ENCODE data around the gene C1QTNF6. TPM values are rescaled to one million over a fixed set of nuclear protein-coding genes. Genes with fewer than 3 reads are reported as not detected.

Gene C1QTNF6
- total RNA-seq, result 5.2 and 15.8 TPM in 2 replicates

DNA sequence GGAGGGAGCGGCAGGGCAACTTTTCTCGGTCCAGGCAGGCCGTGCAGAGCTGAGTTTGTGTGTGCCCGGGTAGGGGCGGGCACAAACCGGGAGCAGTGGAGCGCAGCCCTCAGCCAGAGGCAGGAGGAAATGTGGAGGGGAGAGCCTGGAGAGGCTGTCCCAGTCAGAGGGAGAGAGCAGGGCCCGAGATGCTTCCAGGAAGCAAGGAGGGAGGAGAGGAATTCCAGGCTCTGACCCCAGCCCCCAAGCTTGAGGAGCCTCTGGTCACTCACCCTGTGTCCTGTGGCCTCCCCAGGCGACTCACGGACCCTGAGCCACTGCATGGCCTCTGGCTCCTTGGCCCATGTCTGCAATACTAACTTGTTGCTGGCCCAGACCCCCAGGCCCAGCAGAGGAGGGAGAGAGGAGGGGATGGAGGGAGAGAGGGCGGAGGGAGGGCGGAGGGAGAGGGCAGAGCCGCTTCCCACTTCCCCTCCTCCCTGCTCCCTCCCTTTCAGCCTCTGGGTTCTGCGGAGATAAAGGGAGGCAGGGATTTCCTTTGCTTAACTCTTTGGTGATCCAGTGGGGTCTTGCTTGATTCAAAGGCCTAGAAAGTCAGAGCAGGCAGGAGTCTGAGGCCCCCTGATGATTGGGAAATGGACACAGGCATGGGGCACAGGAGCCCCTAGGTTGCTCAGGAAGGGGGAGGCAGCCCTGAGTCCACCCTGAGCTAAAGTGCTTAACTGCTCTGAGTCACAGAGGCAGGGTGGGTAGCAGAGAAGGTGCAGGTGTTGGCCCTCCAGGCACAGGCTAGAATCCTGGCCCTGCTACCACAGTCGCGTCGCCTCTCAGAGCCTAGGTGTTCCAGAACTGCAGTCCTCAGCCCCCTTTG, at the start of gene C1QTNF6:
C1QTNF6 (minus strand) TSS at position 357 of the 871 bp plus-strand sequence; CDS start at position 323, 34 bp downstream.

DNA sequence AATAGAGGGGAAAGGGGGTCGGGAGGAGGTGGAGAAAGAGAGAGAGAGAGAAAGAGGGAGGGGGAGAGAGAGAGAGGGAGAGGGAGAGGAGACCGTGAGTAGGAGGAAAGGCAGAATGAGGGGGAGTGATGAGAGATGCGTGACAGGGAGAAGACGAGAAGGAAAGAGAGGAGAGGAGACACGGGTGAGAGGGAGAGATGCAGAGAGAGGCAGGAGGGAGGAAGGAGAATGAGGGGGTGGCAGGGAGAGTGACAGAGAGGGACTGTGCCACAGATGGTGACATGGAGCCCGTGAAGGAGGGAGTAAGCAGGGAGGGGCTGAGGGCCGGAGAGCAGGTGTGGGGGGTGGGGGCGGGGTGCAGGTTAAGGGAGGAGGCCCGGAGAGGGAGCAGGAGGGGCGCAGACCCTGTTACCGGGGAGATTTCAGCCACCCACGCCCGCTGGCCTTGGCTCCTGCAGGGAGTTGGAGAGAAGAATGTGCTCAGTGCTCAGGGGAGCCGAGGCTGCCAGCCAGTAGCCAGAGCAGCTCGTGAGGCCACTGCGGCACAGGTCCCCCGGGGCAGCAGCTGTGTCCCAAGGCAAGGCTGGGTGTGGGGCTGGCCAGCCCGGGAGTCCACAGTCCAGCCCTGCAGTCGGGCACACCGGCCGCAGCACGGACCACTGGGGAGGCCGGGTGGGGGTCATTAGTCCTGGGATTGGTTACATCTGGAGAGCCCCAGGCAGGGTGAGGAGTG, 24.3 kb upstream of the C1QTNF6 start, which contains the start of gene SSTR3:
SSTR3 (minus strand) TSS at position 304 of the 733 bp plus-strand sequence. CDS start 4,674 bp downstream, outside the sequence.

Other genes starting within 250 kb of the C1QTNF6 start
- 41.9 and 54.2 TPM in 2 replicates for gene TST, start 168.8 kb downstream of the C1QTNF6 start, total RNA-seq
- 95.5 and 117 TPM in 2 replicates for gene MPST, start 168.5 kb downstream of the C1QTNF6 start, total RNA-seq
- 31.2 and 34.5 TPM in 2 replicates for gene KCTD17, start 136.5 kb downstream of the C1QTNF6 start, total RNA-seq
- gene TMPRSS6, start 78.5 kb downstream of the C1QTNF6 start, total RNA-seq, result not detected in 2 replicates
- not detected in 2 replicates for gene IL2RB, start 38.3 kb downstream of the C1QTNF6 start, total RNA-seq
- not detected in 2 replicates for gene SSTR3, start 24.2 kb upstream of the C1QTNF6 start, total RNA-seq
- gene RAC2, start 56.0 kb upstream of the C1QTNF6 start, total RNA-seq, result 20.8 and 30.0 TPM in 2 replicates
- 0.09 and 0.28 TPM in 2 replicates for gene CYTH4, start 94.3 kb upstream of the C1QTNF6 start, total RNA-seq
- 0.09 and 0.47 TPM in 2 replicates for gene ELFN2, start 239.2 kb upstream of the C1QTNF6 start, total RNA-seq